ENCODE results near the gene CALR3. TPM values are rescaled to one million over a fixed set of nuclear protein-coding genes. Genes with fewer than 3 reads are reported as not detected.

CALR3 gene
- polyA plus RNA-seq, 1 donor from 2014 or later: not detected

DNA sequence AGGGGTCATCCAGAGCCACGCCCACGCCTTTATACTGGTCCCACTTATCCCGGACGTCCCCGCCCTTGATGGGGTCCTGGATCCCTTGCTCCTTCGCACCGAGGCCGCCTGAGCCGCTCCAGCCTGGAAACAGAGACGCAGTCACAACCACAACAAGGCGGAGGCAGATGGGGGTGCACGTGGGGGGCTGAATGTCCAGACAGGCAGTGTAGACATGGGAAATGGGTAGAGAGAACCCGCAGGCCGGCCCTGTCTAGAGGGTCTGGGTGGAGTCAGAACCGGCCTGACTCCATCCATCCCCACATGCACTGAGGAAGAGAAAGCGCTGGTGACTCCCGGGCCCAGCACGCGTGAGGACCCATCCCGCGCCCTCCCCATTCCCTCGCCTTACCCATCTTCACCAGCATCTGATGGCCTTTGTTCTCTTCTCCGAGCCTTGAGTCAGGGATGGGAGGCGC lies 23.3 kb upstream of the CALR3 start:
- Histone ChIP-seq H3K27ac (ENCODE audit: low read length) (no peak overlapping the region), H3K4me2 (ENCODE audit: low read length) (no peak overlapping the region)

DNA sequence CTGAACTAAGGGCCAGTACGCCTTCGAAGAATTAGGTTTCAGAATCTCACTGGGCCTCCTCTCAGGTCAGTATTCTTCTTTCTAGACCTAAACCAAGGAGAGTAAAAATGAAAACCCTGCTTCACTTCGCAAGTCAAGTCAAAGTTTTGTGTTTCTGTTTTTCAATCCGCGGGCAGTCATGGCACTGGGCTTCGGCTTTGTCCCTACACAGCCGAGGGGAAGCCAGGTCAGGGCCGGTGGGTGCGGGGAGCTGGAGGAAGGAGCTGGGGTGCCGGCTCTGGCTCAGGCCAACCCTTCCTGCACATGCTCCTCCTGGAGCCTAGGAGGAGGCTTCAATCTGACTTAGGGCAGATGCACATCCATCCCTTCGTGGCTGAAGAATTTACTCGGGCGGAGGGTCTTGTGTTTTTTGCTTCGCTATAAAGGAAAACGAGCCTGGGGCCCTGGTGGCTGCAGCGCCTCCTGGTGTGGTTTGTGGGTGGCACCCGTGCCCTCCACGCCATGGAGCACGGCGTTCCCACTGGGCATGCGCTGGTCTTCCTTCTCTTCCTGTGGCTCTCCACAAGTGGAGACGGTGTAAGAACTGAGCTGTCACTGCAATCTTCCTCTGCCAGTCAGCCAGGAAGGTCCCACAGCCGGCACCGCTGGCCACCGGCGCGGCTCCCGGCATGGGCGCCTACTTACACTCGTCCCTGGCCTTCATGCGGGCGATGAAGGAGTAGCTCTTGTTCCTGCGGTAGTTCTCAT lies 22.7 kb upstream of the CALR3 start:
- Histone ChIP-seq H3K36me3 (ENCODE audit: insufficient read depth, low read length) (no peaks in the 10 kb centered on the region), H4K20me1 (ENCODE audit: insufficient read depth) (no peaks in the 10 kb centered on the region), H3K79me2 (replicated peaks; ENCODE audit: insufficient read depth, low read length) (no peaks in the 10 kb centered on the region), H3K9me3 (ENCODE audit: low read length) (no peaks in the 10 kb centered on the region), H3K27me3 (ENCODE audit: insufficient read depth, low read depth, low read length) (no peaks in the 10 kb centered on the region), H3K4me3 (ENCODE audit: low read length) (no peak overlapping the region), H3K9me2 (ENCODE audit: insufficient read depth, low read length) (no peaks in the 10 kb centered on the region), H2AFZ (ENCODE audit: low read depth, low read length) (no peak overlapping the region), H3F3A (ENCODE audit: insufficient read depth, low read length, poor library complexity, severe bottlenecking) (no peaks in the 10 kb centered on the region), H3K27ac (ENCODE audit: low read length) (no peak overlapping the region), H3K9ac (ENCODE audit: low read length) (no peak overlapping the region), H3K4me2 (ENCODE audit: low read length) (no peak overlapping the region)
- TF ChIP-seq MXI1 (conservative IDR thresholded peaks at IDR 0.05; ENCODE audit: poor library complexity, severe bottlenecking) (no peak), POLR2AphosphoS5 (IDR thresholded peaks at IDR 0.05) (no peak), RAD21 (conservative IDR thresholded peaks at IDR 0.05) (no peak), EZH2 (IDR thresholded peaks at IDR 0.05; ENCODE audit: borderline replicate concordance, insufficient read depth, low read length, poor library complexity, severe bottlenecking) (no peak), SMC3 (conservative IDR thresholded peaks at IDR 0.05; ENCODE audit: poor library complexity) (no peak), EP300 (conservative IDR thresholded peaks at IDR 0.05; ENCODE audit: poor library complexity, severe bottlenecking) (no peak), TAF1 (IDR thresholded peaks at IDR 0.05; ENCODE audit: low read depth) (no peak)
- TF ChIP-seq, protein P1, sequence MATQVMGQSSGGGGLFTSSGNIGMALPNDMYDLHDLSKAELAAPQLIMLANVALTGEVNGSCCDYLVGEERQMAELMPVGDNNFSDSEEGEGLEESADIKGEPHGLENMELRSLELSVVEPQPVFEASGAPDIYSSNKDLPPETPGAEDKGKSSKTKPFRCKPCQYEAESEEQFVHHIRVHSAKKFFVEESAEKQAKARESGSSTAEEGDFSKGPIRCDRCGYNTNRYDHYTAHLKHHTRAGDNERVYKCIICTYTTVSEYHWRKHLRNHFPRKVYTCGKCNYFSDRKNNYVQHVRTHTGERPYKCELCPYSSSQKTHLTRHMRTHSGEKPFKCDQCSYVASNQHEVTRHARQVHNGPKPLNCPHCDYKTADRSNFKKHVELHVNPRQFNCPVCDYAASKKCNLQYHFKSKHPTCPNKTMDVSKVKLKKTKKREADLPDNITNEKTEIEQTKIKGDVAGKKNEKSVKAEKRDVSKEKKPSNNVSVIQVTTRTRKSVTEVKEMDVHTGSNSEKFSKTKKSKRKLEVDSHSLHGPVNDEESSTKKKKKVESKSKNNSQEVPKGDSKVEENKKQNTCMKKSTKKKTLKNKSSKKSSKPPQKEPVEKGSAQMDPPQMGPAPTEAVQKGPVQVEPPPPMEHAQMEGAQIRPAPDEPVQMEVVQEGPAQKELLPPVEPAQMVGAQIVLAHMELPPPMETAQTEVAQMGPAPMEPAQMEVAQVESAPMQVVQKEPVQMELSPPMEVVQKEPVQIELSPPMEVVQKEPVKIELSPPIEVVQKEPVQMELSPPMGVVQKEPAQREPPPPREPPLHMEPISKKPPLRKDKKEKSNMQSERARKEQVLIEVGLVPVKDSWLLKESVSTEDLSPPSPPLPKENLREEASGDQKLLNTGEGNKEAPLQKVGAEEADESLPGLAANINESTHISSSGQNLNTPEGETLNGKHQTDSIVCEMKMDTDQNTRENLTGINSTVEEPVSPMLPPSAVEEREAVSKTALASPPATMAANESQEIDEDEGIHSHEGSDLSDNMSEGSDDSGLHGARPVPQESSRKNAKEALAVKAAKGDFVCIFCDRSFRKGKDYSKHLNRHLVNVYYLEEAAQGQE (IDR thresholded peaks at IDR 0.05; ENCODE audit: borderline replicate concordance): no peak
- TF ChIP-seq, protein P2, sequence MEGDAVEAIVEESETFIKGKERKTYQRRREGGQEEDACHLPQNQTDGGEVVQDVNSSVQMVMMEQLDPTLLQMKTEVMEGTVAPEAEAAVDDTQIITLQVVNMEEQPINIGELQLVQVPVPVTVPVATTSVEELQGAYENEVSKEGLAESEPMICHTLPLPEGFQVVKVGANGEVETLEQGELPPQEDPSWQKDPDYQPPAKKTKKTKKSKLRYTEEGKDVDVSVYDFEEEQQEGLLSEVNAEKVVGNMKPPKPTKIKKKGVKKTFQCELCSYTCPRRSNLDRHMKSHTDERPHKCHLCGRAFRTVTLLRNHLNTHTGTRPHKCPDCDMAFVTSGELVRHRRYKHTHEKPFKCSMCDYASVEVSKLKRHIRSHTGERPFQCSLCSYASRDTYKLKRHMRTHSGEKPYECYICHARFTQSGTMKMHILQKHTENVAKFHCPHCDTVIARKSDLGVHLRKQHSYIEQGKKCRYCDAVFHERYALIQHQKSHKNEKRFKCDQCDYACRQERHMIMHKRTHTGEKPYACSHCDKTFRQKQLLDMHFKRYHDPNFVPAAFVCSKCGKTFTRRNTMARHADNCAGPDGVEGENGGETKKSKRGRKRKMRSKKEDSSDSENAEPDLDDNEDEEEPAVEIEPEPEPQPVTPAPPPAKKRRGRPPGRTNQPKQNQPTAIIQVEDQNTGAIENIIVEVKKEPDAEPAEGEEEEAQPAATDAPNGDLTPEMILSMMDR (IDR thresholded peaks at IDR 0.05; ENCODE audit: poor library complexity, severe bottlenecking): no peak

More for the DNA sequence above, 23.3 kb upstream of the CALR3 start:
- H4K20me1 ChIP-seq (ENCODE audit: insufficient read depth): no peaks in the 10 kb centered on the region
- no peaks in the 10 kb centered on the region for H3K79me2 ChIP-seq (replicated peaks; ENCODE audit: insufficient read depth, low read length)
- H3K9ac ChIP-seq (ENCODE audit: low read length): no peak overlapping the region
- H3K27me3 ChIP-seq (ENCODE audit: insufficient read depth, low read depth, low read length): no peaks in the 10 kb centered on the region
- no peaks in the 10 kb centered on the region for H3K9me3 ChIP-seq (ENCODE audit: low read length)
- H3K9me2 ChIP-seq (ENCODE audit: insufficient read depth, low read length): no peaks in the 10 kb centered on the region
- no peaks in the 10 kb centered on the region for H3F3A ChIP-seq (ENCODE audit: insufficient read depth, low read length, poor library complexity, severe bottlenecking)
- H3K36me3 ChIP-seq (ENCODE audit: insufficient read depth, low read length): no peaks in the 10 kb centered on the region
- H3K4me3 ChIP-seq (ENCODE audit: low read length): no peak overlapping the region
- no peak for TF ChIP-seq POLR2AphosphoS5 (IDR thresholded peaks at IDR 0.05)
- TF ChIP-seq, protein P2 (IDR thresholded peaks at IDR 0.05; ENCODE audit: poor library complexity, severe bottlenecking): no peak
- no peak for TF ChIP-seq TAF1 (IDR thresholded peaks at IDR 0.05; ENCODE audit: low read depth)
- no peak for TF ChIP-seq EZH2 (IDR thresholded peaks at IDR 0.05; ENCODE audit: borderline replicate concordance, insufficient read depth, low read length, poor library complexity, severe bottlenecking)
- TF ChIP-seq EP300 (conservative IDR thresholded peaks at IDR 0.05; ENCODE audit: poor library complexity, severe bottlenecking): no peak
- TF ChIP-seq, protein P1 (IDR thresholded peaks at IDR 0.05; ENCODE audit: borderline replicate concordance): no peak
- TF ChIP-seq RAD21 (conservative IDR thresholded peaks at IDR 0.05): no peak
- no peak for TF ChIP-seq SMC3 (conservative IDR thresholded peaks at IDR 0.05; ENCODE audit: poor library complexity)
- TF ChIP-seq MXI1 (conservative IDR thresholded peaks at IDR 0.05; ENCODE audit: poor library complexity, severe bottlenecking): no peak
- no peak overlapping the region for H2AFZ ChIP-seq (ENCODE audit: low read depth, low read length)

Data from neural cell (in vitro differentiated cells).